Stomach (tissue), 4 donors: ENCODE measurements around the gene GRIA1.

Source experiments
- POLR2A ChIP-seq, 4 donors: fragments of 450-650 bp; IDR thresholded peaks; one replicate each; pipeline ENCODE4 v1.6.1; 2016; ENCODE audit warnings: antibody characterized with exemption in 4 of 4, control low read depth in 2 of 4, mild to moderate bottlenecking in 1 of 4, moderate library complexity in 1 of 4
- POLR2AphosphoS5 ChIP-seq, 3 donors: sonication (generic); formaldehyde crosslinking; IDR thresholded peaks; one replicate each; pipeline ENCODE4 v1.6.1; 2016; ENCODE audit warnings: antibody characterized with exemption in 3 of 3

- no peak for TF ChIP-seq POLR2A (IDR thresholded peaks at IDR 0.05)
- TF ChIP-seq POLR2AphosphoS5 (IDR thresholded peaks at IDR 0.05), result no peak
These were observed 9.7 kb downstream of the GRIA1 start for GRCh38 chr5:153500178-153500577.
